NOMO-1 treated with dmso at 0.1 percent for 144 hours (cell line): ENCODE results near the gene CRYBG3.

Source experiments
- DNase-seq: peaks from one replicate; lab custom pipeline; 2025; ENCODE audit not compliant: unreplicated experiment; lab: John Stamatoyannopoulos, UW

Gene CRYBG3

GRCh38 chr3:97970956-97971620, 149.3 kb downstream of the CRYBG3 start:
- peak; percentile 18 for DNase-seq

DNA sequence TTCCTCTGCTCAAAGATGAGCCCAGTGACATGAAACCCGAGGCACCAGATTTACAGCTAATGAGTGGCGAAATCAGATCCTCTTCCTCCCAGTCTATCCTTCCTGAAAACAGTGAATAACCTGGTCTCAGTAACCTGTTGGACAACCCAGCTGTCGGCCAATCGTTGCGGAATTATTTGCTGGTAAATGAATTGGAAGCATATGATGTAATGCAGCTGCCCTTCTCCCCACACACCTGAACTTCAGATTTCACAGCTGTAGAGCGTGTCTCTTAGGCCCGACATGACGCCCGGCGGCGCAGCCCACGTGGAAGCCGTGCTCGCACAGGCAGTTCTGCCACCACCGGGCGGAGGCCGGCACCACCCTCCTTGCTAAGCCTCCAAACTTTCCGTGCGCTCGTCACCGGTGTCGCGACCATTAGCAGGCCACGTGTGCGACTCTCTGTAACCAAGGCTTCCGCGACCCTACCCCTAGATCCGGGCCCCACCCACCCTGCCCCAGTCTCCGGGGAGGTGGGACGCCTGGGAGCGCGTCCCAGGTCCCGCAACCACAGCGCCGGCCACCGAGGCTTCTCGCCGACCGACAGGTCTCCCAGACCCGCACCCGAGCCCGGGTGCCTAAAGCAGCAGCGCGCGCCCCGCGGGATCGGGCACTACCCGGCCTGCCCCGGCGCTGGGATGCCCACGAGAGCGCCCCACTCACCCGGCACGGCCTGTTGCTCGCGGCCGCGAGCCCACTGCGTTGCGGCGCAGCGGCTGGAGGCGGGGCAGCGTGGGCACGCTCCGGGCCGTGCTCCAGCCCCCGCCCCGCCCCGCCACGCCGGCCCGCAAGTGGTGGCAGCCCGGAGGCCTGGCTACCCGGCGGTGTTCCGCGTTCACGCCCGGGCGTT, 150.1 kb downstream of the CRYBG3 start, which contains the start of gene RIOX2:
TSS of gene RIOX2 (minus strand) at position 753 of the 889 bp plus-strand sequence. CDS start 4,838 bp downstream, outside the sequence.
- DNase-seq: peak; percentile 68

DNA sequence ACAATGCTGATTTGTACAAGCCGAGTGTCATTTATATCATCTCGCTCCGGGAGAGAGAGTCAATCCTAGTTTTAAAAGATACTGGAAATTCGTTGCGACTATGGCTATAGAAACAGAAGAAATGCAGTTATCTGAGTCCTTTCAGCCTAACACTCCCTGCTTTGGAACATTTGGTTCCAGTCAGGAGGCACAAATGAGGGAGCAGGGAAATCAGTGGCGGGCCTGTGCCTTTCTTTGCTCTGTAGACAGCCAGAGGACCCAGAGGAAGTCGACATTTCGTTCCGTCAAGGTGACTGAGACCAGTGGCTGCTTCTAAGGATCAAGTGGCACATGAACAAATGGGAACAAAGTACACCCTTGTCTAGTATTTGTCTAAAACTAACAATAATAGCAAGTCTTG, 151.2 kb downstream of the CRYBG3 start:
- no peak for DNase-seq

GRCh38 chr3:97974996-97975395, 153.2 kb downstream of the CRYBG3 start:
- DNase-seq: no peak

GRCh38 chr3:97975466-97975865, 153.7 kb downstream of the CRYBG3 start:
- no peak for DNase-seq

GRCh38 chr3:97979610-97980009, 157.8 kb downstream of the CRYBG3 start:
- DNase-seq: no peak

- no peak for DNase-seq
These were observed 160.1 kb downstream of the CRYBG3 start for GRCh38 chr3:97981886-97982285.

GRCh38 chr3:97983933-97984491, 162.2 kb downstream of the CRYBG3 start:
- no peak for DNase-seq

GRCh38 chr3:97987306-97987705, 165.5 kb downstream of the CRYBG3 start:
- no peak for DNase-seq

DNA sequence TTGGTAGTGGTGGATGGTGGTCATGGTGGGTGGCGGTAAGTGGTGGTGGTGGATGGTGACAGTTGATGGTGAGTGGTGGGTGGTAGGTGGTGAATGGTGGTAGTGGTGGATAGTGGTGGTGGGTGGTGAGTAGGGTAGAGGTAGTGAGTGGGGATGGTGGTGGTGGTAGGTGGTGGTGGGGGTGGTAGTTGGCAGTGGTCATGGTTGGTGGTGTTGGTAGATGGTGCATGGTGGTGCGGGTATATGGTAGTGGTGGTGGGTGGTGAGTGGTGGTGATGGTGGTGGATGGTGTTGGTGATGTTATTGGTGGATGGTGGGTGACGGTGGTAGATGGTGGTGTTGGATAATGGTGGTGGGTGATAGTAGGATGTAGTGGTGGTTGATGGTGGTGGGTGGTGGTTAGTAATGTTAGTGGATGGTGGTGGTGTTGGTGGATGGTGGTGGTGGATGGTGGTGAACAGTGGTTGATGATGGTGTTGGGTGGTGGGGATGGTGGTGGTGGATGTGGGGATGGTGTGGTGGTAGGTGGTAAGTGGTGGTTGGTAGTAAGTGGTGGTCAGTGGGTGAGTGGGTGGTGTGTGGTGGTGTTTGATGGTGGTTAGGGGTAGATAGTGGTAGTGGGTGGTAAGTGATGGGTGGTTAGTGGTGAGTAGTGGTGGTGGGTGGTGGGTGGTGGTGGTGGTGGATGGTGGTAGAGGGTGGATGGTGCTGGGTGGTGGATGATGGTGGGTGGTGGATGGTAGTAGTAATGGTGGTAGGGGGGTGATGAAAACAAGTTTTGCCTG, 167.2 kb downstream of the CRYBG3 start:
- no peak for DNase-seq

DNA sequence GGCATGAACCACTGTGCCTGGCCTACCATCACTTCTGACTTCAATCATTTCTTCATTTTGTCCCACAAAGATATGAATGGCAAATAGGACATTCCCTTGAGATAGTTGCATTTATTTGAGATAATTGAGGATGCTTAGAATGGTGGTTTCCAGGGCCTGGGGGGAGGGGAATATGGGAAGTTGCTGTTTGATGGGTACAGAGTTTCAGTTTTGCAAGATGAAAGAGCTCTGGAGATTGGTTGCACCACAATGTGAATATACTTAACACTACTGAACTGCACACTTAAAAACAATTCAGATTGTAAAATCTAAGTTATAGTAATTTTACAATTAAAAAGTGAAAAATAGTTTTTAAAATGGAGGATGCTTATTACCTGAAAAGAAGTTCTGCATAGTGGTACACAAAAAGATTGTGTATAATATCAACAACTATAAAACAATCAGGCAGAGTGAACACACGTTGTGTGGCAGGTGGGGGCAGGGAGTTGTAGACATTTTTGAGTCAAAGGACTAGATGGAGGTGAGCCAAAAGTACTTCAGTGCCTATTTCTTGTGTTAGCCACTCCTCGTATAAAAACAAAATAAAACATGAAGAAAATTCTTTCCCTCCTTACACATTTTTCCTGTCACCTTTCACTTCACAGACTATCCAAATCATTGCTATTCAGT, 168.9 kb downstream of the CRYBG3 start:
- DNase-seq: peak; percentile 10

- DNase-seq: no peak
These were observed 169.5 kb downstream of the CRYBG3 start for GRCh38 chr3:97991293-97991682.

- no peak for DNase-seq
These were observed 170.8 kb downstream of the CRYBG3 start for GRCh38 chr3:97992547-97993173.

- no peak for DNase-seq
These were observed 171.7 kb downstream of the CRYBG3 start for GRCh38 chr3:97993526-97993925.

DNA sequence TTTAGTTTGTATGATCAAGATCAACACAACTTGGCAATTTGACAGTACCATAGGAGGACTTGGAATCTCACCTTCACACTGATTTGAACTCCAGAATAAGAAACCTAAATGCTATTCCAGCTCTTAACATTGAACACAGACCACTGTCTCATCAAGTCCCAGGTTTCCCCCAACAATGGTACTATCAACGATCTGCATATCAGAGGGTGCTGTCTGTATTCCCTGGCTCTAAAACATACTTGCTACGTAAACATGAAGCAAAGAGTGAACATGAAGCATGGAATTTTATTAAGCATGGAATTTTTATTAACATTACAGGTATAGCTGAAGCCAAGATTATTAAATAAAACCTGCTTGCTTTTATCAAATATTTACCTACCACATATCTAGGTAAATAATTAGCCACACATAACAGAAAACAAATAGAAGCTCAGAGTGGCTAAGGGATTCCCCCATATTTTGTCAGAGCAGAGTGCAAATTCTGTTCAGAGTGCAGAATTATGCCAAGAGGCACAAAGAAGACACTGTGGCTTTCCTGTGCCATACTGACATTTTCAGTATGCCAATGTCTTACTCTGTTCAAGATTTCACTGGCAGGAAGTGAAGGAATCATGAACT, 172.6 kb downstream of the CRYBG3 start:
- no peak for DNase-seq
